Measurements from ENCODE around the gene DCST1.

GRCh38 chr1:155043793-155044192 is 10.2 kb downstream of the DCST1 start:
- TF ChIP-seq CTCF (conservative IDR thresholded peaks at IDR 0.05 in 1 of 2, IDR thresholded peaks at IDR 0.05 in 1 of 2; ENCODE audit: low read depth in 1 of 2, low read length in 2 of 2) (no peak), EZH2 (IDR thresholded peaks at IDR 0.05; ENCODE audit: low read length, missing control alignments) (no peak)
